ENCODE measurements around the gene RAB34. TPM values are rescaled to one million over a fixed set of nuclear protein-coding genes. Genes with fewer than 3 reads are reported as not detected.

Gene RAB34
- total RNA-seq, 1 donor from 2014 or later = 21.3 TPM

- Mint-ChIP-seq H3K4me3 (no peak overlapping the region), H3K9me3 (no peaks in the 10 kb centered on the region), H3K36me3 (ENCODE audit: low read depth) (peaks cover 44% of the 10 kb centered on the region), H3K4me1 (peaks cover 7% of the 10 kb centered on the region), H3K27ac (no peak overlapping the region), H3K27me3 (no peaks in the 10 kb centered on the region)
- CTCF ChIA-PET = interaction anchor here (0.6 kb wide), 1 partner anchor 59 kb away, joined by 3 read pairs; no protein-coding TSS in a partner anchor
- intact Hi-C loops (cut with micrococcal nuclease) = no loop called here
- TF ChIP-seq, protein P1, sequence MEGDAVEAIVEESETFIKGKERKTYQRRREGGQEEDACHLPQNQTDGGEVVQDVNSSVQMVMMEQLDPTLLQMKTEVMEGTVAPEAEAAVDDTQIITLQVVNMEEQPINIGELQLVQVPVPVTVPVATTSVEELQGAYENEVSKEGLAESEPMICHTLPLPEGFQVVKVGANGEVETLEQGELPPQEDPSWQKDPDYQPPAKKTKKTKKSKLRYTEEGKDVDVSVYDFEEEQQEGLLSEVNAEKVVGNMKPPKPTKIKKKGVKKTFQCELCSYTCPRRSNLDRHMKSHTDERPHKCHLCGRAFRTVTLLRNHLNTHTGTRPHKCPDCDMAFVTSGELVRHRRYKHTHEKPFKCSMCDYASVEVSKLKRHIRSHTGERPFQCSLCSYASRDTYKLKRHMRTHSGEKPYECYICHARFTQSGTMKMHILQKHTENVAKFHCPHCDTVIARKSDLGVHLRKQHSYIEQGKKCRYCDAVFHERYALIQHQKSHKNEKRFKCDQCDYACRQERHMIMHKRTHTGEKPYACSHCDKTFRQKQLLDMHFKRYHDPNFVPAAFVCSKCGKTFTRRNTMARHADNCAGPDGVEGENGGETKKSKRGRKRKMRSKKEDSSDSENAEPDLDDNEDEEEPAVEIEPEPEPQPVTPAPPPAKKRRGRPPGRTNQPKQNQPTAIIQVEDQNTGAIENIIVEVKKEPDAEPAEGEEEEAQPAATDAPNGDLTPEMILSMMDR (IDR thresholded peaks at IDR 0.05) = no peak
- POLR2A ChIA-PET = interaction anchor here (1.3 kb wide), 1 partner anchor 14 kb away, joined by 3 read pairs; the partner anchor contains the start of gene RPL23A
- DNase-seq (no peak), ATAC-seq (ENCODE audit: low read depth) (no peak)
These were observed 11.8 kb downstream of the RAB34 start for GRCh38 chr17:28705728-28706334.

- H3K36me3 Mint-ChIP-seq (ENCODE audit: low read depth) = peaks cover 51% of the 10 kb centered on the region
- ATAC-seq (ENCODE audit: low read depth) (no peak), DNase-seq (no peak)
- peaks cover 2% of the 10 kb centered on the region for H3K4me1 Mint-ChIP-seq
- no peaks in the 10 kb centered on the region for H3K9me3 Mint-ChIP-seq
- no peak overlapping the region for H3K27ac Mint-ChIP-seq
- no peak overlapping the region for H3K4me3 Mint-ChIP-seq
- ChIA-PET POLR2A (interaction anchor here (0.6 kb wide), 1 partner anchor 59 kb away, joined by 13 read pairs; no protein-coding TSS in a partner anchor), CTCF (interaction anchor here (1.2 kb wide), 1 partner anchor 59 kb away, joined by 4 read pairs; no protein-coding TSS in a partner anchor)
- no peaks in the 10 kb centered on the region for H3K27me3 Mint-ChIP-seq
- intact Hi-C loops (cut with micrococcal nuclease) = no loop called here
- TF ChIP-seq, protein P1 (IDR thresholded peaks at IDR 0.05) = no peak
These were observed 12.5 kb downstream of the RAB34 start for GRCh38 chr17:28705074-28705659.

DNA sequence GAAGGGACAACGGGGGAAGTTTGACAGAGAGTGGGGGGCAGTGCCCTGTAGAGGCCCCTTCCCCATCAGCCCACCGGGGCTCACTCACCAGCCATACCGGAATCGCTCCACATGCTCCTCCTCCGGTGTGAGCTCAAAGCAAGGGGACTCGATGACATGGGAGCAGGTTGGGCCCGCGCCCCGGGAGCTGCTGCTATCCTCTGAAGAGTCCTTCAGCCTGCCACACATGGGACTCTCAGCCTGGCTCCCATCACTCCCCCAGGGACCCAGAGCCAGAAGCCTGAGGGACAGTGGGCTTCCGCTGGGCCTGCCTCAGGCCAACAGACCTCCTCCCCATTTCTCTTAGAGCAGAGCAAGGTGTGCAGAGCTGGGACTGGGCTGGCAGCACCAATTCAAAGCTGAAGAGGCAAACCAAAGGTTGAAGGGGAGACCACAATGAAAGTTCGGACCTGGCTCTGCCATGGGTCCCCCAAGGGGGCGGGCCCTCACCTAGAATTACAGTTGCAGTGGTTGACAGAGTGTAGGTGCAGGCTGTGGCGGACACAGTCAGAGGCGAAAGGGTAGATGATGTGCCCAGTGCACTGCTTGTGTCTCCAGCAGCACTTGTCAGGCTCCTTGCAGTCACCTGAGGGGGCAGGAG lies 13.3 kb downstream of the RAB34 start:
- Mint-ChIP-seq H3K4me1 (no peaks in the 10 kb centered on the region), H3K27ac (no peak overlapping the region), H3K36me3 (ENCODE audit: low read depth) (peaks cover 59% of the 10 kb centered on the region), H3K27me3 (no peaks in the 10 kb centered on the region), H3K9me3 (no peaks in the 10 kb centered on the region), H3K4me3 (no peak overlapping the region)
- TF ChIP-seq, protein P1 (IDR thresholded peaks at IDR 0.05) = no peak
- ChIA-PET CTCF (interaction anchor here (1.1 to 1.2 kb wide), 2 partner anchors 59 to 60 kb away, joined by 4 read pairs; no protein-coding TSS in a partner anchor), POLR2A (interaction anchor here (0.7 kb wide), 1 partner anchor 204 kb away, joined by 3 read pairs; no protein-coding TSS in a partner anchor)
- no peak for DNase-seq
- intact Hi-C loops (cut with micrococcal nuclease) = no loop called here
- no peak for ATAC-seq (ENCODE audit: low read depth)

DNA sequence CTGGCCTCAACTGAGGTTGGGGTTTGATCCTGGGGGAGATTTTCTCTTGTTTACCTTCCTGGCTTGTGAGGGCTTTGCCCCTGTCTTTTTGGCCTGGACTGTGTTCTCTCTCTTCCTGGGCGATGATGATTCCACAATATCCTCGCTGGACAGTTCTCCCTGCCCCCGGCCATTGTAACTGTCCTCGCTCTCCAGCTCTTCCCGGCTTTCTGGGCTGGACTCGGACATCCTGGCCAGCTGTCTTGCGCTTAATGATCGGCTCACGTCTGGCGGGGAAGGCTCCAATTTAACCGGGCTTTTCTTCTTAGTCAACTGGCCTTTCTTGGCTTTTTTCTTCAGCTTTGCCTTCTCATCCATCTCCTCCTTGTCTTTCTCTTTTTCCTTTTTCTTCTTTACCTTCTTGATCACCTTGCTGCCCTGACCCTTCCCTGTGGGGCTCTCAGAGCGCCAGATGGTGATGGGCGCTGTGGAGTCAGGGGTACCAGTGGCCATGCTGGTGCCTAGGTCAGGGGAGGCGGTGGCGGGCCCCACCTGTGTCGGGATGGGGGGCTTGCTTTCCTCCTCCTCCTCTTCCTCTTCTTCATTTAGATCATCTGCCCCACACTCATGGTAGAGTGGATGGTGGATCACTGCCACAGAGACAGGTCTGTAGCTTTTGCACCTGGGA lies 14.0 kb downstream of the RAB34 start:
- POLR2A ChIA-PET = interaction anchor here (0.7 kb wide), 1 partner anchor 203 kb away, joined by 3 read pairs; no protein-coding TSS in a partner anchor
- H3K27ac Mint-ChIP-seq = no peak overlapping the region

More for the DNA sequence above, 14.0 kb downstream of the RAB34 start:
- H3K9me3 Mint-ChIP-seq = no peaks in the 10 kb centered on the region
- no peak overlapping the region for H3K4me3 Mint-ChIP-seq
- CTCF ChIA-PET = interaction anchor here (1.1 kb wide), 1 partner anchor 60 kb away, joined by 4 read pairs; no protein-coding TSS in a partner anchor
- TF ChIP-seq, protein P1 (IDR thresholded peaks at IDR 0.05) = no peak
- H3K36me3 Mint-ChIP-seq (ENCODE audit: low read depth) = peaks cover 66% of the 10 kb centered on the region
- H3K4me1 Mint-ChIP-seq = no peaks in the 10 kb centered on the region
- DNase-seq = no peak
- no peaks in the 10 kb centered on the region for H3K27me3 Mint-ChIP-seq
- intact Hi-C loops (cut with micrococcal nuclease) = no loop called here
- ATAC-seq (ENCODE audit: low read depth) = no peak
